Ascending aorta (tissue), 2 donors: Measurements from ENCODE around the gene MINDY2. TPM values are rescaled to one million over a fixed set of nuclear protein-coding genes. Genes with fewer than 3 reads are reported as not detected.
"Not testable (repeated sequence)": the region's sequence is repeated elsewhere in the genome, so short reads cannot be mapped to it uniquely, and the experiment has no call there.

Source experiments
- DNase-seq, 2 donors: peaks; one replicate each; pipeline ENCODE4 v3.0.0-alpha.2; 2019; ENCODE audit warnings: low spot score in 2 of 2
- H3K27ac ChIP-seq, 2 donors: fragments of 200-600 bp; sonication (generic); one replicate each; pipeline ENCODE4 v1.5.1; 2016 to 2017; ENCODE audit warnings: mild to moderate bottlenecking in 1 of 2
- H3K27me3 ChIP-seq: fragments of 200-600 bp; sonication (generic); one replicate; pipeline ENCODE4 v1.5.1; 2017
- H3K36me3 ChIP-seq, 2 donors: fragments of 200-600 bp; sonication (generic); one replicate each; pipeline ENCODE4 v1.5.1; 2016
- H3K4me1 ChIP-seq, 2 donors: fragments of 200-600 bp; sonication (generic); one replicate each; pipeline ENCODE4 v1.5.1; 2016 to 2017; ENCODE audit warnings: mild to moderate bottlenecking in 1 of 2
- H3K4me3 ChIP-seq, 2 donors: fragments of 200-600 bp; sonication (generic); one replicate each; pipeline ENCODE4 v1.5.1; 2016 to 2017; ENCODE audit warnings: mild to moderate bottlenecking in 1 of 2
- H3K9me3 ChIP-seq, 2 donors: fragments of 200-600 bp; sonication (generic); one replicate each; pipeline ENCODE4 v1.5.1; 2016
- CTCF ChIP-seq, 3 experiments: fragments of 200-600 bp in 2 of 3; fragments of 450-650 bp in 1 of 3; sonication (generic) in 2 of 3; IDR thresholded peaks; one replicate each; pipeline ENCODE4 v1.5.1; 2016 to 2019; ENCODE audit warnings: antibody characterized with exemption in 3 of 3, mild to moderate bottlenecking in 1 of 3, moderate library complexity in 1 of 3
- intact Hi-C: fragments of 100-400 bp; cut with DNase I; formaldehyde crosslinking; loops from one replicate; pipeline ENCODE4 v1.15.1; 2023
- total RNA-seq: library from RNA; depleted of rRNA; stranded (reverse); fragments of >200 nt; gene quantifications from one replicate; pipeline ENCODE4 v1.1.0, GENCODE V29; 2016

MINDY2 gene
- total RNA-seq, 1 donor from 2014 or later: 10.4 TPM

- DNase-seq: peak in 1 of 2 donors; percentile 62
- Histone ChIP-seq H3K4me1 (peaks cover 0 to 2% of the 10 kb centered on the region in 2 donors), H3K36me3 (peaks cover 2 to 4% of the 10 kb centered on the region in 2 donors), H3K4me3 (no peak overlapping the region), H3K9me3 (no peaks in the 10 kb centered on the region), H3K27ac (no peak overlapping the region), H3K27me3 (no peaks in the 10 kb centered on the region)
- TF ChIP-seq CTCF (IDR thresholded peaks at IDR 0.05): no peak
- intact Hi-C loops: no loop called here
Measured at GRCh38 chr15:58793862-58794261, 22.8 kb downstream of the MINDY2 start.

DNA sequence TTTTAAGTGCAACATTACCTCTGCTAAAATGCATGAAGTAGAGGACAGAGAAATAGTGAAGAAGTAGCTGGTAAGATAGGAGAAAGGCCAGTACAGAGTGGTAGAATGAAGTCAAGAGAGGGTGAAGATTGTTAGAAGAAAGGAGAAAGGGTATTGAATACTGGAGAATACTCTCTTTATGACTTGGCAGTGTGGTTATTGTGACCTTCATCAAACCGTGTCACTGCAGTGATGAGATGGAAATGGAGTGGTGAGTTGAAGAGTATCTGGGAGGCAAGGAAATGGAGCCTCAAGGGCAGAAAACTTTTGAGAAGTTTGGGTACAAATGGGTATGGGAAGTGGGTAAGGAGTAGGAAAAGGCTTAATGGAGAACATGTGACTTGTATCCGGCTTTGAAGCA lies 24.7 kb downstream of the MINDY2 start:
- H3K4me1 ChIP-seq: peaks cover 0 to 2% of the 10 kb centered on the region in 2 donors
- TF ChIP-seq CTCF (IDR thresholded peaks at IDR 0.05): no peak
- H3K9me3 ChIP-seq: no peaks in the 10 kb centered on the region
- no peaks in the 10 kb centered on the region for H3K36me3 ChIP-seq
- H3K27me3 ChIP-seq: no peaks in the 10 kb centered on the region
- DNase-seq: no peak
- H3K4me3 ChIP-seq: no peak overlapping the region
- no peak overlapping the region for H3K27ac ChIP-seq
- intact Hi-C loops: no loop called here

DNA sequence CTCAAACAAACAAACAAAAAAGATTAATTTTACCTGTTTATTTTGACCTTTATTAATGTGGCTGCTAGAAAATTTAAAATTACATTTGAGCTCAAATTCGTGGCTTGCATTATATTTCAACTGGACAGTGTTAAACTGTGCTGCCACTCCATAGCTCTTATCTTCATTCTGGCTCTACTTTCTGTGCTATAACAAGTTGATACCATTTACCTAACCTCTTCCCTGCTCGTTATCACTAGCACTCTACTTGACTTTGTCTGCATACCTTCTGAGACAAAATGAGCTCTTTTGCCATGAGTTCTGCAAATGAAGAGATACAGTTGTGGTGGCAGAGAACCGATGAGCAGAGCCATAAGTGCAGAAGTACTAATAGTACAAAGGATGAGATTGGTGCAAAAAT lies 26.4 kb downstream of the MINDY2 start:
- Histone ChIP-seq H3K4me1 (peaks cover 0 to 2% of the 10 kb centered on the region in 2 donors), H3K27ac (no peak overlapping the region), H3K36me3 (no peaks in the 10 kb centered on the region), H3K9me3 (no peaks in the 10 kb centered on the region), H3K4me3 (no peak overlapping the region), H3K27me3 (no peaks in the 10 kb centered on the region)
- intact Hi-C loops: no loop called here
- DNase-seq: no peak
- no peak for TF ChIP-seq CTCF (IDR thresholded peaks at IDR 0.05)

DNA sequence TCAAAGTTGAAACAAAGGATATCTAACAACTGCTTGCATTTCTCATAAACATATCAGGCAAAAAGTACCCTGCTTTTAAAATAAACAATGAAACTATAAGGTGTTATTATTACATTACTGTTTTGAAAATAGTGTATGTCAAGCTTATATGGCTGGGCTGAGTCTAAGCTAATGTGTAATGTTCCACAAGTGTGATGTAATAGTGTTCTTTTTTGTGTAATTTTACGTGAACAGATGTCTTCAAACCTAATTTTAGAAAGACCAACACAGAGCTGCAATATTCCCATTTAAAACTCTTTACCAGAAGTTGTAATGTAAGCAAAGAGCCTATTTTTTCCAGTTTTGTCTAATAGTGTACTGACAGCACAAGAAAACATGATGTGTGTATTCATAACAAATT lies 34.0 kb downstream of the MINDY2 start:
- Histone ChIP-seq H3K27ac (no peak overlapping the region), H3K9me3 (no peaks in the 10 kb centered on the region), H3K4me1 (no peaks in the 10 kb centered on the region), H3K4me3 (no peak overlapping the region), H3K27me3 (no peaks in the 10 kb centered on the region), H3K36me3 (peaks cover 0 to 11% of the 10 kb centered on the region in 2 donors)
- no peak for TF ChIP-seq CTCF (IDR thresholded peaks at IDR 0.05)
- intact Hi-C loops: no loop called here
- DNase-seq: no peak

GRCh38 chr15:58823267-58823666 lies 52.2 kb downstream of the MINDY2 start:
- H3K4me3 ChIP-seq, intact Hi-C loops, H3K27ac ChIP-seq, H3K27me3 ChIP-seq, H3K9me3 ChIP-seq, DNase-seq, H3K4me1 ChIP-seq: not testable (repeated sequence)
- peaks cover 4 to 34% of the 10 kb centered on the region in 2 donors for H3K36me3 ChIP-seq

- DNase-seq: no peak
- no peak for TF ChIP-seq CTCF (IDR thresholded peaks at IDR 0.05)
- Histone ChIP-seq H3K27me3 (no peaks in the 10 kb centered on the region), H3K4me3 (no peak overlapping the region), H3K27ac (no peak overlapping the region), H3K9me3 (no peaks in the 10 kb centered on the region), H3K4me1 (no peaks in the 10 kb centered on the region), H3K36me3 (peaks cover 8 to 11% of the 10 kb centered on the region in 2 donors)
- intact Hi-C loops: no loop called here
Measured at GRCh38 chr15:58830556-58830955, 59.5 kb downstream of the MINDY2 start.

GRCh38 chr15:58833681-58834426 lies 62.8 kb downstream of the MINDY2 start:
- H3K4me3 ChIP-seq, H3K27me3 ChIP-seq, intact Hi-C loops, H3K9me3 ChIP-seq, H3K36me3 ChIP-seq, H3K27ac ChIP-seq, H3K4me1 ChIP-seq, DNase-seq: not testable (repeated sequence)
